ENCODE measurements around the gene TES. TPM values are rescaled to one million over a fixed set of nuclear protein-coding genes. Genes with fewer than 3 reads are reported as not detected.

TES gene
- total RNA-seq, 2 donors from 2014 or later = 17.1 to 29.8 TPM

GRCh38 chr7:116200963-116201362 is 9.4 kb upstream of the TES start:
- 32 to 44% methylated on average over 1 of the region's 1 CpG for WGBS, 2 donors
- Histone ChIP-seq H3K4me1 (no peaks in the 10 kb centered on the region), H3K27me3 (no peaks in the 10 kb centered on the region), H3K9me3 (no peaks in the 10 kb centered on the region), H3K36me3 (replicated peaks in 1 of 2; ENCODE audit: insufficient read depth in 1 of 2, low read depth in 2 of 2) (no peaks in the 10 kb centered on the region), H3K27ac (no peak overlapping the region), H3K4me3 (no peak overlapping the region)
- ATAC-seq = no peak
- intact Hi-C loops (cut with DNase I) = no loop called here
- no peak for DNase-seq
- TF ChIP-seq CTCF (IDR thresholded peaks at IDR 0.05) (no peak), POLR2A (IDR thresholded peaks at IDR 0.05) (no peak)

- no peak for TF ChIP-seq POLR2A (IDR thresholded peaks at IDR 0.05)
- TF ChIP-seq CTCF (IDR thresholded peaks at IDR 0.05) = no peak
- intact Hi-C loops (cut with DNase I) = no loop called here
- DNase-seq (no peak), ATAC-seq (no peak)
- H3K4me3 ChIP-seq = no peak overlapping the region
- WGBS, 2 donors = 83 to 88% methylated on average over 1 of the region's 1 CpG
- no peak overlapping the region for H3K27ac ChIP-seq
- H3K9me3 ChIP-seq = no peaks in the 10 kb centered on the region
- no peaks in the 10 kb centered on the region for H3K4me1 ChIP-seq
- no peaks in the 10 kb centered on the region for H3K36me3 ChIP-seq (replicated peaks in 1 of 2; ENCODE audit: insufficient read depth in 1 of 2, low read depth in 2 of 2)
- H3K27me3 ChIP-seq = no peaks in the 10 kb centered on the region
Measured at GRCh38 chr7:116206141-116206540, 4.2 kb upstream of the TES start.

GRCh38 chr7:116208919-116209318 is 1.4 kb upstream of the TES start:
- intact Hi-C loops (cut with DNase I) = no loop called here
- 64 to 85% methylated on average over 1 of the region's 1 CpG for WGBS, 2 donors
- H3K4me1 ChIP-seq = peaks cover 14% of the 10 kb centered on the region
- TF ChIP-seq POLR2A (IDR thresholded peaks at IDR 0.05) (no peak), CTCF (IDR thresholded peaks at IDR 0.05) (no peak)
- H3K4me3 ChIP-seq = no peak overlapping the region
- ATAC-seq (no peak), DNase-seq (no peak)
- H3K36me3 ChIP-seq (replicated peaks in 1 of 2; ENCODE audit: insufficient read depth in 1 of 2, low read depth in 2 of 2) = no peaks in the 10 kb centered on the region
- no peak overlapping the region for H3K27ac ChIP-seq
- no peaks in the 10 kb centered on the region for H3K27me3 ChIP-seq
- H3K9me3 ChIP-seq = no peaks in the 10 kb centered on the region

GRCh38 chr7:116209561-116210070 is 723 bp upstream of the TES start:
- intact Hi-C loops (cut with DNase I) = no loop called here
- Histone ChIP-seq H3K27me3 (no peaks in the 10 kb centered on the region), H3K4me1 (peaks cover 19% of the 10 kb centered on the region), H3K4me3 (no peak overlapping the region), H3K36me3 (replicated peaks in 1 of 2; ENCODE audit: insufficient read depth in 1 of 2, low read depth in 2 of 2) (no peaks in the 10 kb centered on the region), H3K9me3 (no peaks in the 10 kb centered on the region), H3K27ac (peak overlapping the region in 3 of 4 donors; percentile 87 to 95 (median 95))
- DNase-seq (no peak), ATAC-seq (no peak)
- 87 to 94% methylated on average over 6 of the region's 6 CpGs for WGBS, 2 donors
- TF ChIP-seq CTCF (IDR thresholded peaks at IDR 0.05) (no peak), POLR2A (IDR thresholded peaks at IDR 0.05) (no peak)

Measured in body of pancreas (tissue), 4 donors.